Esophagus squamous epithelium (tissue), 4 donors: Measurements from ENCODE around the gene PLEKHJ1.

ENCODE experiments used
- POLR2A ChIP-seq, 4 donors: fragments of 450-650 bp; IDR thresholded peaks; one replicate each; pipeline ENCODE4 v1.6.1; 2017; ENCODE audit warnings: antibody characterized with exemption in 4 of 4, mild to moderate bottlenecking in 4 of 4, moderate library complexity in 3 of 4
- TF ChIP-seq, protein P1 (sequence below), 6 experiments: fragments of 450-650 bp in 4 of 6; fragments of 200-600 bp in 2 of 6; sonication (generic) in 2 of 6; IDR thresholded peaks; one replicate each; pipeline ENCODE4 v1.5.1; 2016 to 2019; ENCODE audit warnings: antibody characterized with exemption in 6 of 6, mild to moderate bottlenecking in 4 of 6, moderate library complexity in 4 of 6

DNA sequence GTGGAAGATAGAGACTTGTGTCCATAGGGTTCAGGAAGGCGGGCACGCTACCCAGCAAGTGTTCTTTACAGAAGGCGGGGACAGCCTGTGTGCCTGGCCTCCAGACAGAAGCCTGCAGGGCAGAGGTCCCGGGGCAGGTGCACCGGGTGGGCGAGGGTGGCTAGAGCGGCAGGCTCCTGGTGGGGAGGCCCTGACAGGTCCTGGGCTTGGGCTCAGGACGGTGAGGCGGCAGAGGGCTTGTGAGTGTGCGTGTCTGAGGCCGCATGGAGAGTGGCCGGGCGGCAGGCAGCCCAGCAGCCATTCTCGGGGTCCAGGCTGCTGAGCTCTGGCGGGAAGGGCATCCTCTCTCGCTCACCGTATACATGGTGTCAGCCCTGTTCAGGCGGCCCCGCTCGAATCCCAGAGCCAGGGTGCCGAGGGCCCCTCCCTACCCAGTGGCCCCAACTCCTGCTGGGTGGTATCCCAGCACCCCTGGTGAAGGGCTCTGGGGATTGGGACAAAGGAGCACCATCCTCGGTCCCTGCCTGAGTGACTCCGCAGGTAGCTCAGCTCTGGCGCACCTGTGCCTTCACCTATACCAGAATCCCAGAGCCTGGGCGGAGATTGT, 10.0 kb upstream of the PLEKHJ1 start:
- TF ChIP-seq, protein P1, sequence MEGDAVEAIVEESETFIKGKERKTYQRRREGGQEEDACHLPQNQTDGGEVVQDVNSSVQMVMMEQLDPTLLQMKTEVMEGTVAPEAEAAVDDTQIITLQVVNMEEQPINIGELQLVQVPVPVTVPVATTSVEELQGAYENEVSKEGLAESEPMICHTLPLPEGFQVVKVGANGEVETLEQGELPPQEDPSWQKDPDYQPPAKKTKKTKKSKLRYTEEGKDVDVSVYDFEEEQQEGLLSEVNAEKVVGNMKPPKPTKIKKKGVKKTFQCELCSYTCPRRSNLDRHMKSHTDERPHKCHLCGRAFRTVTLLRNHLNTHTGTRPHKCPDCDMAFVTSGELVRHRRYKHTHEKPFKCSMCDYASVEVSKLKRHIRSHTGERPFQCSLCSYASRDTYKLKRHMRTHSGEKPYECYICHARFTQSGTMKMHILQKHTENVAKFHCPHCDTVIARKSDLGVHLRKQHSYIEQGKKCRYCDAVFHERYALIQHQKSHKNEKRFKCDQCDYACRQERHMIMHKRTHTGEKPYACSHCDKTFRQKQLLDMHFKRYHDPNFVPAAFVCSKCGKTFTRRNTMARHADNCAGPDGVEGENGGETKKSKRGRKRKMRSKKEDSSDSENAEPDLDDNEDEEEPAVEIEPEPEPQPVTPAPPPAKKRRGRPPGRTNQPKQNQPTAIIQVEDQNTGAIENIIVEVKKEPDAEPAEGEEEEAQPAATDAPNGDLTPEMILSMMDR (IDR thresholded peaks at IDR 0.05) = no peak
- TF ChIP-seq POLR2A (IDR thresholded peaks at IDR 0.05) = no peak
